PC-9 (cell line): Measurements from ENCODE around the gene ARHGAP44. TPM values are rescaled to one million over a fixed set of nuclear protein-coding genes. Genes with fewer than 3 reads are reported as not detected.

Experiments used
- BruUV-seq: library from RNA; stranded (reverse); fragments of 400-500 nt; replicated peaks from 2 replicates; lab custom pipeline; 2021; lab: Mats Ljungman, UMichigan
- CTCF ChIA-PET: fragments of 300-600 bp; sonication (Branson Sonifier 250); formaldehyde crosslinking; loops from one replicate; lab custom pipeline; 2022; ENCODE audit warnings: antibody characterized with exemption; lab: Charles Lee
- POLR2A ChIA-PET: fragments of 300-600 bp; sonication (Branson Sonifier 250); formaldehyde crosslinking; loops from one replicate; lab custom pipeline; 2022; ENCODE audit warnings: antibody characterized with exemption; ENCODE audit not compliant: unreplicated experiment; lab: Charles Lee
- DNase-seq, 2 experiments: peaks; one replicate each; pipeline versions ENCODE4 v3.0.0 to v3.0.0-alpha.2; 2015 to 2022; ENCODE audit warnings: mixed read lengths in 1 of 2
- H2AFZ ChIP-seq: fragments of 200-600 bp; sonication (generic); 2 replicates; pipeline ENCODE4 v1.8.1; 2017; ENCODE audit warnings: antibody characterized with exemption
- H3F3A ChIP-seq: fragments of 200-600 bp; sonication (generic); 2 replicates; pipeline ENCODE4 v1.8.1; 2017; ENCODE audit warnings: antibody characterized with exemption, mild to moderate bottlenecking, low read depth; ENCODE audit not compliant: insufficient read depth
- H3K27ac ChIP-seq: fragments of 200-600 bp; sonication (generic); 2 replicates; pipeline ENCODE4 v1.6.1; 2016; ENCODE audit warnings: mixed run types
- H3K27me3 ChIP-seq: fragments of 200-600 bp; sonication (generic); 2 replicates; pipeline ENCODE4 v1.6.1; 2016; ENCODE audit warnings: low read depth, mixed run types; ENCODE audit not compliant: insufficient read depth
- H3K36me3 ChIP-seq: fragments of 200-600 bp; sonication (generic); 2 replicates; pipeline ENCODE4 v1.6.1; 2016; ENCODE audit warnings: low read depth, mixed run types
- H3K4me1 ChIP-seq: fragments of 200-600 bp; sonication (generic); replicated peaks from 2 replicates; pipeline ENCODE4 v1.6.1; 2016; ENCODE audit warnings: mixed run types; ENCODE audit not compliant: insufficient read depth
- H3K4me2 ChIP-seq: fragments of 200-600 bp; sonication (generic); 2 replicates; pipeline ENCODE4 v1.6.1; 2017; ENCODE audit warnings: mixed run types
- H3K4me3 ChIP-seq: fragments of 200-600 bp; sonication (generic); 2 replicates; pipeline ENCODE4 v1.6.1; 2016; ENCODE audit warnings: mixed run types
- H3K79me2 ChIP-seq: fragments of 200-600 bp; sonication (generic); 2 replicates; pipeline ENCODE4 v1.6.1; 2017; ENCODE audit warnings: low read depth, mixed run types
- H3K9me2 ChIP-seq: fragments of 200-600 bp; sonication (generic); 2 replicates; pipeline ENCODE4 v1.8.1; 2017; ENCODE audit warnings: mild to moderate bottlenecking; ENCODE audit not compliant: insufficient read depth
- H3K9me3 ChIP-seq: fragments of 200-600 bp; sonication (generic); 2 replicates; pipeline ENCODE4 v1.8.1; 2016; ENCODE audit warnings: low read depth; ENCODE audit not compliant: insufficient read depth
- H4K20me1 ChIP-seq: fragments of 200-600 bp; sonication (generic); 2 replicates; pipeline ENCODE4 v1.8.1; 2017; ENCODE audit not compliant: insufficient read depth
- CTCF ChIP-seq: fragments of 200-600 bp; sonication (generic); conservative IDR thresholded peaks from 2 replicates; pipeline ENCODE4 v1.6.1; 2017; ENCODE audit warnings: mixed run types, antibody characterized with exemption, mild to moderate bottlenecking, moderate library complexity
- EZH2 ChIP-seq: fragments of 200-600 bp; sonication (generic); IDR thresholded peaks from 2 replicates; pipeline ENCODE4 v1.8.0; 2017; ENCODE audit warnings: antibody characterized with exemption, low read depth
- intact Hi-C: fragments of 100-400 bp; cut with micrococcal nuclease; formaldehyde crosslinking; loops from one replicate; pipeline ENCODE4 v1.10.0; 2022; ENCODE audit not compliant: unreplicated experiment
- total RNA-seq: library from RNA; stranded (reverse); gene quantifications from 2 replicates; pipeline ENCODE4 v1.2.3, GENCODE V29; 2021

ARHGAP44 gene
- total RNA-seq, 1 experiment from 2014 or later = not detected

DNA sequence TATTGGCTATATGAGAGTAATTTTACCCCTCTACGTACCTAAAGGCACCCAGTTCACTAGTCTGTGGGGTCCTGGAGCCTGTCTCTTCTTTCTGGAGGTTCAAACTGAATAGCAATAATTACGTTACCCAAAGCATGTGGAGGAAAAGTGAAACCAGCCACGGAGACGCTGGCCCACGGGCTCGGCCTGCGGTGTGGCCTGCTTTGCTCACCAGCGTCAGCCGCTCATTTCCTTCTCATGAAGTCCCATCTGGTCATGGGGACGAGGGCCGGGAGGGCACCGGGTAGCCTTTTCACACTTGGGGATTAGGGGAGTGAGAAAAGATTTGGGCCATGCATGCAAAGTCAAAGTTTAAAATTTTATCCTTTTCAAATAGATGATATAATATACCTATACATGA is 201.6 kb downstream of the ARHGAP44 start:
- no TSS peak for BruUV-seq
- Histone ChIP-seq H3K79me2 (no peaks in the 10 kb centered on the region), H3K9me2 (no peaks in the 10 kb centered on the region), H3K4me2 (no peak overlapping the region), H4K20me1 (no peaks in the 10 kb centered on the region), H3K9me3 (no peaks in the 10 kb centered on the region), H3K27me3 (no peaks in the 10 kb centered on the region), H3K36me3 (no peaks in the 10 kb centered on the region), H3F3A (no peaks in the 10 kb centered on the region), H2AFZ (no peak overlapping the region), H3K27ac (no peak overlapping the region), H3K4me1 (no peaks in the 10 kb centered on the region), H3K4me3 (no peak overlapping the region)
- POLR2A ChIA-PET = no interaction called here
- TF ChIP-seq CTCF (no peak), EZH2 (no peak)
- intact Hi-C loops = no loop called here
- DNase-seq = no peak
- CTCF ChIA-PET = no interaction called here

- H3K4me2 ChIP-seq = no peak overlapping the region
- BruUV-seq = no TSS peak
- intact Hi-C loops = no loop called here
- DNase-seq = no peak
- H3K4me3 ChIP-seq = no peak overlapping the region
- TF ChIP-seq CTCF = no peak
- TF ChIP-seq EZH2 = no peak
- no peaks in the 10 kb centered on the region for H4K20me1 ChIP-seq
- no peaks in the 10 kb centered on the region for H3K4me1 ChIP-seq
- H3K27me3 ChIP-seq = no peaks in the 10 kb centered on the region
- no peaks in the 10 kb centered on the region for H3F3A ChIP-seq
- H2AFZ ChIP-seq = no peak overlapping the region
- H3K36me3 ChIP-seq = no peaks in the 10 kb centered on the region
- H3K9me3 ChIP-seq = no peaks in the 10 kb centered on the region
- no peaks in the 10 kb centered on the region for H3K79me2 ChIP-seq
- ChIA-PET POLR2A (no interaction called here), CTCF (interaction anchor here (0.9 kb wide), 1 partner anchor 11 kb away, joined by 3 read pairs; no protein-coding TSS in a partner anchor)
- H3K9me2 ChIP-seq = no peaks in the 10 kb centered on the region
- no peak overlapping the region for H3K27ac ChIP-seq
Measured at GRCh38 chr17:12992676-12993075, 203.4 kb downstream of the ARHGAP44 start.

DNA sequence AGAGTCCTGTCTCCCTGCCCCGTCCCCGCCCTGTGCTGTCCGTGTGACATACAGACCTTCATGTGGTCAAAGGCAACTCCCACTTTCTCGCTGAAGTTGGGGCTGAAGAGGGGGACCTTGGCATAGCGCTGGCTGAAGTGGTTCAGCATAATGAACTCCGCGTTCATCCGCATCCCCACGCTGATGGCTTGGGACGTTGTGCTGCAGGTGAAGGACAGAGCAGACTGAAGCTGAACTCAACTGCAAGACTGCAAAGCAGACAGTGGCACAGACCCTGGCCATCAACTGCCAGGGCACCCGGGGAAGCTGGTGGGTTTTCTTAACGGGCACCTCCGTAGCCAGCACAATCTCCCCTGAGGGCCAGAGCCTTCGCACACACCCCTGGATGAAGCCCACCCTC is 204.3 kb downstream of the ARHGAP44 start:
- no peaks in the 10 kb centered on the region for H3K27me3 ChIP-seq
- BruUV-seq = no TSS peak
- DNase-seq = no peak
- H3K36me3 ChIP-seq = no peaks in the 10 kb centered on the region
- no peak overlapping the region for H3K4me3 ChIP-seq
- intact Hi-C loops = no loop called here
- ChIA-PET CTCF (no interaction called here), POLR2A (no interaction called here)
- TF ChIP-seq CTCF = no peak
- no peak for TF ChIP-seq EZH2
- H3K9me2 ChIP-seq = no peaks in the 10 kb centered on the region
- H3K4me2 ChIP-seq = no peak overlapping the region
- H3K9me3 ChIP-seq = no peaks in the 10 kb centered on the region
- no peaks in the 10 kb centered on the region for H4K20me1 ChIP-seq
- no peaks in the 10 kb centered on the region for H3K79me2 ChIP-seq
- no peak overlapping the region for H3K27ac ChIP-seq
- no peak overlapping the region for H2AFZ ChIP-seq
- no peaks in the 10 kb centered on the region for H3K4me1 ChIP-seq
- no peaks in the 10 kb centered on the region for H3F3A ChIP-seq
